ENCODE measurements around the gene ADCY10. TPM values are rescaled to one million over a fixed set of nuclear protein-coding genes. Genes with fewer than 3 reads are reported as not detected.
"Not testable (repeated sequence)": the region's sequence is repeated elsewhere in the genome, so short reads cannot be mapped to it uniquely, and the experiment has no call there.

ADCY10 gene
- total RNA-seq, 1 donor from 2014 or later = 0.09 TPM

GRCh38 chr1:167841530-167841929, 72.4 kb downstream of the ADCY10 start:
- Histone ChIP-seq H3K4me1 (no peaks in the 10 kb centered on the region), H3K4me3 (no peak overlapping the region), H3K9me3 (no peaks in the 10 kb centered on the region), H3K27me3 (ENCODE audit: low read depth) (no peaks in the 10 kb centered on the region), H3K36me3 (no peaks in the 10 kb centered on the region), H3K27ac (no peak overlapping the region)
- DNase-seq (no peak), ATAC-seq (no peak)
- intact Hi-C loops (cut with DNase I) = no loop called here
- no peak for TF ChIP-seq CTCF (IDR thresholded peaks at IDR 0.05)

- Histone ChIP-seq H3K27ac (no peak overlapping the region), H3K36me3 (no peaks in the 10 kb centered on the region), H3K4me1 (no peaks in the 10 kb centered on the region), H3K4me3 (no peak overlapping the region), H3K27me3 (ENCODE audit: low read depth) (no peaks in the 10 kb centered on the region), H3K9me3 (no peaks in the 10 kb centered on the region)
- DNase-seq (no peak), ATAC-seq (no peak)
- intact Hi-C loops (cut with DNase I) = no loop called here
- TF ChIP-seq CTCF (IDR thresholded peaks at IDR 0.05) = no peak
Measured at GRCh38 chr1:167839009-167839408, 74.9 kb downstream of the ADCY10 start.

DNA sequence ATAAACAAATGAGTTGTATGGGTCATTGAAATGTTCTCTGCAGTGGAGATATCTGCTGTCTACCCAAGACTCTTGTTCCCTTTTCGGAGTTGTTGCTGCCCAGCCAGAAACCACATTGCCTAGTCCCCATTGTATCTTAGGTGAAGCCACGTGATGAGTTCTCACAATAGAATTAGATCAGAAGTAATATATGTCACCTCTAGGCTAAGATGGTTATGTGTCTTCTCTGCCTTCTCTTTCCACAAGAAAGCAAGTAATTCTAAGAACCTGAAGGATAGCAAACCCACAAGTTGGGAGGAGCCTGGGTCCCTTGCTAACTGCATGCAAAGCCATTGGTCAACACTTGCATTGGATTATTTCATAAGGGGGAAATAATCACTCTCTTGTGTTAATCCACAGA, 76.6 kb downstream of the ADCY10 start:
- intact Hi-C loops (cut with DNase I) = no loop called here
- no peak for DNase-seq
- Histone ChIP-seq H3K27ac (no peak overlapping the region), H3K4me1 (no peaks in the 10 kb centered on the region), H3K9me3 (no peaks in the 10 kb centered on the region), H3K27me3 (ENCODE audit: low read depth) (no peaks in the 10 kb centered on the region), H3K4me3 (no peak overlapping the region), H3K36me3 (no peaks in the 10 kb centered on the region)
- no peak for TF ChIP-seq CTCF (IDR thresholded peaks at IDR 0.05)
- ATAC-seq = no peak

- Histone ChIP-seq H3K4me1 (no peaks in the 10 kb centered on the region), H3K9me3 (no peaks in the 10 kb centered on the region), H3K36me3 (no peaks in the 10 kb centered on the region), H3K27me3 (ENCODE audit: low read depth) (no peaks in the 10 kb centered on the region), H3K4me3 (no peak overlapping the region), H3K27ac (no peak overlapping the region)
- intact Hi-C loops (cut with DNase I) = no loop called here
- ATAC-seq (no peak), DNase-seq (no peak)
- TF ChIP-seq CTCF (IDR thresholded peaks at IDR 0.05) = no peak
Measured at GRCh38 chr1:167836197-167836596, 77.7 kb downstream of the ADCY10 start.

GRCh38 chr1:167833904-167834303, 80.0 kb downstream of the ADCY10 start:
- Histone ChIP-seq H3K4me3 (no peak overlapping the region), H3K27ac (no peak overlapping the region), H3K4me1 (no peaks in the 10 kb centered on the region), H3K9me3 (no peaks in the 10 kb centered on the region), H3K36me3 (no peaks in the 10 kb centered on the region), H3K27me3 (ENCODE audit: low read depth) (no peaks in the 10 kb centered on the region)
- DNase-seq (no peak), ATAC-seq (no peak)
- intact Hi-C loops (cut with DNase I) = no loop called here
- TF ChIP-seq CTCF (IDR thresholded peaks at IDR 0.05) = no peak

DNA sequence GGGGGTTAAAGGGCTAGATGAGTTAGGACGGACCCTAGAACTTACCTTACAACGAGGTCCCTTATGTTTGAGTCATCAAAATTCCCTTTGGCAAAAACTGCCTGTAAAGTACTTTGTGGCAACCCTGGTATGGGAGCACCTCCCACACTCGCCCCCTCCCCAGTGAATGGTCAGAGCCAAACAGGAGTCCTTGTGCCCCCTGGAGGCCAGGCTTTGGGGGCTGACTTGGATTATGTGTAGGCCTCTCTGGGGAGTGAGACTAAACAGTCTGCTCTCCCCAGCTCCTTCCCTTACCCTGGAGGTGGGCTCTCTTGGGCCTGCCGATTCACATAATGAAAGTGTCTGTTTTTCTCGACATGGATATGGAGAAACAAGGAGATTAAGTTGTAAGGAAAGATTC, 81.2 kb downstream of the ADCY10 start:
- Histone ChIP-seq H3K4me3 (no peak overlapping the region), H3K9me3 (no peaks in the 10 kb centered on the region), H3K4me1 (no peaks in the 10 kb centered on the region), H3K27ac (no peak overlapping the region), H3K27me3 (ENCODE audit: low read depth) (no peaks in the 10 kb centered on the region), H3K36me3 (no peaks in the 10 kb centered on the region)
- DNase-seq (no peak), ATAC-seq (no peak)
- intact Hi-C loops (cut with DNase I) = no loop called here
- no peak for TF ChIP-seq CTCF (IDR thresholded peaks at IDR 0.05)

DNA sequence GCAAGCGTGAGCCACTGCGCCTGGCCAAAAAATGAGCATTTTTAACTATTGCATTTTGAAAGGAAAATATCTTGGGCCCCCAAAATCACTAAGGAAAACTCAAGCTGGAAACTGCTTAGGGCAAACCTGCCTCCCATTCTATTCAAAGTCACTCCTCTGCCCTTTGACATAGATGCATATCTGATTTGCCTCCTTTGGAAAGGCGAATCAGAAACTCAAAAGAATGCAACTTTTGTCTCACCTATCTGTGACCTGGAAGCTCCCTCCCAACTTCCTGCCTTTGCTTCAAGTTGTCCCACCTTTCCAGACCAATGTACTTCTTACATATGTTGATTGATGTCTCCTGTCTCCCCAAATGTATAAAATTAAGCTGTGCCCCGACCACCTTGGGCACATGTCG, 83.3 kb downstream of the ADCY10 start:
- intact Hi-C loops (cut with DNase I) = not testable (repeated sequence)

More for the DNA sequence above, 83.3 kb downstream of the ADCY10 start:
- DNase-seq; H3K27me3 ChIP-seq (ENCODE audit: low read depth); H3K27ac ChIP-seq; H3K9me3 ChIP-seq; H3K4me3 ChIP-seq; ATAC-seq; H3K4me1 ChIP-seq; H3K36me3 ChIP-seq: not testable (repeated sequence)
